Transverse colon (tissue), 3 donors: ENCODE measurements around the gene HPGD.

Experiments used
- CTCF ChIP-seq, 5 experiments: fragments of 200-600 bp in 3 of 5; fragments of 450-650 bp in 2 of 5; sonication (generic) in 3 of 5; IDR thresholded peaks; 1 replicate in 2 of 5; 2 replicates in 3 of 5; pipeline ENCODE4 v1.5.1; 2016 to 2017; ENCODE audit warnings: antibody characterized with exemption in 5 of 5, inconsistent platforms in 3 of 5, mild to moderate bottlenecking in 2 of 5, moderate library complexity in 1 of 5
- EP300 ChIP-seq: sonication (generic); formaldehyde crosslinking; IDR thresholded peaks from one replicate; pipeline ENCODE4 v1.6.1; 2017; ENCODE audit warnings: antibody characterized with exemption, low read depth
- POLR2A ChIP-seq: fragments of 450-650 bp; IDR thresholded peaks from one replicate; pipeline ENCODE4 v1.6.1; 2016; ENCODE audit warnings: antibody characterized with exemption, mild to moderate bottlenecking, moderate library complexity

- TF ChIP-seq CTCF (IDR thresholded peaks at IDR 0.05) (no peak), EP300 (no peak), POLR2A (no peak)
Observed at GRCh38 chr4:174540175-174540574, 17.9 kb upstream of the HPGD start.
